ENCODE measurements around the gene DAP.

GRCh38 chr5:10746711-10747110 lies 14.3 kb downstream of the DAP start:
- TF ChIP-seq CTCF (IDR thresholded peaks at IDR 0.05) (no peak), POLR2AphosphoS5 (IDR thresholded peaks at IDR 0.05) (no peak)
